Smooth muscle cell (in vitro differentiated cells): Measurements from ENCODE around the gene IL16. TPM values are rescaled to one million over a fixed set of nuclear protein-coding genes. Genes with fewer than 3 reads are reported as not detected.

Source experiments
- DNase-seq: peaks from one replicate; lab custom pipeline; 2025; ENCODE audit not compliant: unreplicated experiment; lab: John Stamatoyannopoulos, UW
- H2AFZ ChIP-seq: fragments of 200-600 bp; sonication (generic); 2 replicates; pipeline ENCODE4 v1.6.0; 2016; ENCODE audit warnings: antibody characterized with exemption, low read depth, mild to moderate bottlenecking
- H3F3A ChIP-seq: fragments of 200-600 bp; sonication (generic); 2 replicates; pipeline ENCODE4 v1.6.0; 2017; ENCODE audit warnings: antibody characterized with exemption, low read depth
- H3K27ac ChIP-seq: fragments of 200-600 bp; sonication (generic); 2 replicates; pipeline ENCODE4 v1.5.1; 2016; ENCODE audit warnings: low read depth, mild to moderate bottlenecking
- H3K27me3 ChIP-seq: fragments of 200-600 bp; sonication (generic); 2 replicates; pipeline ENCODE4 v1.6.1; 2016; ENCODE audit warnings: low read depth, mild to moderate bottlenecking
- H3K36me3 ChIP-seq: fragments of 200-600 bp; sonication (generic); 2 replicates; pipeline ENCODE4 v1.5.1; 2016; ENCODE audit warnings: low read depth
- H3K4me1 ChIP-seq: fragments of 200-600 bp; sonication (generic); 2 replicates; pipeline ENCODE4 v1.5.1; 2016; ENCODE audit warnings: low read depth
- H3K4me2 ChIP-seq: fragments of 200-600 bp; sonication (generic); 2 replicates; pipeline ENCODE4 v1.6.0; 2016; ENCODE audit warnings: mild to moderate bottlenecking
- H3K4me3 ChIP-seq: fragments of 200-600 bp; sonication (generic); 2 replicates; pipeline ENCODE4 v1.5.1; 2016; ENCODE audit warnings: mild to moderate bottlenecking
- H3K79me2 ChIP-seq: fragments of 200-600 bp; sonication (generic); 2 replicates; pipeline ENCODE4 v1.6.0; 2016; ENCODE audit warnings: low read depth, mild to moderate bottlenecking
- H3K9ac ChIP-seq: fragments of 200-600 bp; sonication (generic); 2 replicates; pipeline ENCODE4 v1.6.0; 2016; ENCODE audit warnings: low read depth
- H3K9me3 ChIP-seq: fragments of 200-600 bp; sonication (generic); replicated peaks from 2 replicates; pipeline ENCODE4 v1.5.1; 2016; ENCODE audit warnings: low read depth
- H4K20me1 ChIP-seq: fragments of 200-600 bp; sonication (generic); 2 replicates; pipeline ENCODE4 v1.6.0; 2016; ENCODE audit warnings: low read depth
- WGBS: methylation state at CpG from one replicate; pipeline ENCODE4 v1.1.7; 2016; ENCODE audit warnings: low lambda C conversion rate; 5-methylcytosine and 5-hydroxymethylcytosine counted together
- polyA plus RNA-seq: library from polyadenylated mRNA; unstranded; fragments of >200 nt; fragmentation: Nextera tagmentation; extraction: Ambion mirVana; gene quantifications from 2 replicates; pipeline ENCODE4 v1.2.1, GENCODE V29; 2016
- total RNA-seq: library from RNA; depleted of rRNA; stranded (reverse); fragments of >200 nt; gene quantifications from 2 replicates; pipeline ENCODE4 v1.2.3, GENCODE V29; 2014
- TF ChIP-seq, protein P1 (sequence below): fragments of 200-600 bp; sonication (generic); IDR thresholded peaks from 2 replicates; pipeline ENCODE4 v1.5.1; 2017; ENCODE audit warnings: borderline replicate concordance, mild to moderate bottlenecking, antibody characterized with exemption; ENCODE audit not compliant: insufficient read depth, poor library complexity, severe bottlenecking

IL16 gene
- total and polyA plus RNA-seq, 2 experiments from 2014 or later, result 1.3 to 1.4 TPM

DNA sequence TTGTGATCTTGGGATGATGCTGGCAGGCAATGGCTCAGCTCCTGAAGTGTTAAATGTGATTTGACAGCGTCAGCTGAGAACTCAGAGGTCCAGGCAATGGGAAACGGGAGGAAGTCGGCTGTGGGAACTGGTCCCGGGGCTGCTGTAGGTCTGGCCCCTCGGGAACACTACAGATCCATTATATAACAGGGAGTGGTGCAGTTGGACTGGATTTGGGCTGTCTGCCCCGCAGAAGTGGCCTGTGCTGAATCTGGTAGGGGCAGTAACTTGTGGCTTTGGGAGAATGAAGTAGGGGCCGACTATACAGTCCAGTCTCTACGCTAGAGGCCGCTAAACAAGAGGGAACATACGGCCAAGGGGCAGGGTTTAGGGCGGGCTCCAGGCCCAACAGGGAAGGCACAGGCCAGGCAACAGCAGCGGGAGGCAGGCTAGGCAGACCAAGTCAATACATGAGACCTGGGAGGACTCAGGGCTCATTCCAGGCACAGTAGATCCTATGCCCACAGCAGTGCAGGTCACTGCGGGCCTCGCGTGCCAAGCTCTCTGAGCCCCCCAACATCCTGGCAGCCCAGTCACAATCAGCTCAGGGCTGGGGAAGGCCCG lies 20.3 kb upstream of the IL16 start:
- Histone ChIP-seq H3K4me2 (no peak overlapping the region), H3K4me3 (no peak overlapping the region), H3K4me1 (no peaks in the 10 kb centered on the region), H3F3A (no peaks in the 10 kb centered on the region), H3K27ac (no peak overlapping the region), H2AFZ (no peak overlapping the region), H3K79me2 (no peaks in the 10 kb centered on the region), H3K9me3 (no peaks in the 10 kb centered on the region), H3K9ac (no peak overlapping the region), H4K20me1 (no peaks in the 10 kb centered on the region), H3K27me3 (peaks cover 10% of the 10 kb centered on the region), H3K36me3 (no peaks in the 10 kb centered on the region)
- DNase-seq, result no peak
- WGBS, result 84% methylated on average over 16 of the region's 16 CpGs
- TF ChIP-seq, protein P1, sequence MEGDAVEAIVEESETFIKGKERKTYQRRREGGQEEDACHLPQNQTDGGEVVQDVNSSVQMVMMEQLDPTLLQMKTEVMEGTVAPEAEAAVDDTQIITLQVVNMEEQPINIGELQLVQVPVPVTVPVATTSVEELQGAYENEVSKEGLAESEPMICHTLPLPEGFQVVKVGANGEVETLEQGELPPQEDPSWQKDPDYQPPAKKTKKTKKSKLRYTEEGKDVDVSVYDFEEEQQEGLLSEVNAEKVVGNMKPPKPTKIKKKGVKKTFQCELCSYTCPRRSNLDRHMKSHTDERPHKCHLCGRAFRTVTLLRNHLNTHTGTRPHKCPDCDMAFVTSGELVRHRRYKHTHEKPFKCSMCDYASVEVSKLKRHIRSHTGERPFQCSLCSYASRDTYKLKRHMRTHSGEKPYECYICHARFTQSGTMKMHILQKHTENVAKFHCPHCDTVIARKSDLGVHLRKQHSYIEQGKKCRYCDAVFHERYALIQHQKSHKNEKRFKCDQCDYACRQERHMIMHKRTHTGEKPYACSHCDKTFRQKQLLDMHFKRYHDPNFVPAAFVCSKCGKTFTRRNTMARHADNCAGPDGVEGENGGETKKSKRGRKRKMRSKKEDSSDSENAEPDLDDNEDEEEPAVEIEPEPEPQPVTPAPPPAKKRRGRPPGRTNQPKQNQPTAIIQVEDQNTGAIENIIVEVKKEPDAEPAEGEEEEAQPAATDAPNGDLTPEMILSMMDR, result no peak

DNA sequence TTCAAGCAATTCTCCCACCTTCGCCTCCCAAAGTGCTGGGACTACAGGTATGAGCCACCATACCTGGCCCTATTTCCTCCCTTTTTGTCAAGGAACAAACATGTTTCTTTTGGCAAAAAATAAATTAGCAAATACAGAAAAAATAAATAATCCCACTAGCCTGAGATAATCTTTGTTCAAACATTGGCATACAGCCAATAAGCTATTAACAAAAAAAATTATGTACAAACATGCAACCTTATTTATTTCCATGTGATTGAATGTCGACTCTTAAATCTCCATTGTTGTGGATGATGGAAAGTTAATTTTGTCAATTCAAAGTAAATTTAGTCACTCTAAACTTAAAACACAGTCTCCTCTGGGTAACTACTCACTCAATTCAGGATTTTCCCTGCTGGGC lies 18.3 kb upstream of the IL16 start:
- no peaks in the 10 kb centered on the region for H4K20me1 ChIP-seq
- H3K79me2 ChIP-seq, result no peaks in the 10 kb centered on the region
- H2AFZ ChIP-seq, result no peak overlapping the region
- no peak overlapping the region for H3K27ac ChIP-seq
- DNase-seq, result no peak
- no peak overlapping the region for H3K4me2 ChIP-seq
- H3K9me3 ChIP-seq, result no peaks in the 10 kb centered on the region
- TF ChIP-seq, protein P1, result no peak
- H3K27me3 ChIP-seq, result no peaks in the 10 kb centered on the region
- no peaks in the 10 kb centered on the region for H3K36me3 ChIP-seq
- 91% methylated on average over 2 of the region's 2 CpGs for WGBS
- no peak overlapping the region for H3K4me3 ChIP-seq
- peaks cover 8% of the 10 kb centered on the region for H3K4me1 ChIP-seq
- H3K9ac ChIP-seq, result no peak overlapping the region
- H3F3A ChIP-seq, result no peaks in the 10 kb centered on the region

DNA sequence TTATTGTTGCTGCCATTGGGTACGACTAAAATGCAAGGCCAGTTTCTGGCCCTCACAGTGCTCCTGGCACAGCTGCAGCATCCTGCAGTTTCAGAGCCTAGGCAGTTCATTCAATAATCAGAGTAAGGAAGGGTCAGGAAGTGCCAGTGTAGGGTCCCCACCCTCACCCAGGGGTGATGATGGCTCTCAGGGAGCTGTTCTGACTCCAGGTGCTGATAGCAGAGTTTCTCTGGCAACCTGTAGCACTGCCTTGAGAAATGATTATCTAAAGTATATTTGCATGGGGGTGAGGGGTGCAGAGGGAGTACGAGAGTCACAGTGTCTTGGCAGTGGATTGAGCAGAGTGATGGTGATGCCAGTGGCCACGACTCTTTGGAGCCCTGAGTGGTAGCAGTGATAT lies 15.5 kb upstream of the IL16 start:
- TF ChIP-seq, protein P1, result no peak

More for the DNA sequence above, 15.5 kb upstream of the IL16 start:
- Histone ChIP-seq H3K4me1 (peaks cover 8% of the 10 kb centered on the region), H3K36me3 (no peaks in the 10 kb centered on the region), H3K9ac (no peak overlapping the region), H4K20me1 (no peaks in the 10 kb centered on the region), H3K4me3 (no peak overlapping the region), H2AFZ (no peak overlapping the region), H3F3A (no peaks in the 10 kb centered on the region), H3K79me2 (no peaks in the 10 kb centered on the region), H3K4me2 (no peak overlapping the region), H3K9me3 (no peaks in the 10 kb centered on the region), H3K27me3 (no peaks in the 10 kb centered on the region), H3K27ac (no peak overlapping the region)
- no peak for DNase-seq
- 95% methylated on average over 3 of the region's 3 CpGs for WGBS
